Ovary (tissue), 9 donors: ENCODE data around the gene ADISSP. TPM values are rescaled to one million over a fixed set of nuclear protein-coding genes. Genes with fewer than 3 reads are reported as not detected.

Experiments used
- DNase-seq, 5 donors: peaks; one replicate each; pipeline ENCODE4 v3.0.0-alpha.2; 2019 to 2020
- H3K27ac ChIP-seq, 2 donors: fragments of 200-600 bp; one replicate each; pipeline versions ENCODE4 v1.5.1 to v1.8.0; 2019 to 2022
- H3K27me3 ChIP-seq: fragments of 200-600 bp; one replicate; pipeline ENCODE4 v1.8.0; 2022
- H3K36me3 ChIP-seq: fragments of 200-600 bp; sonication (generic); one replicate; pipeline ENCODE4 v1.5.1; 2019
- H3K4me1 ChIP-seq: one replicate; pipeline ENCODE4 v1.8.1; 2013; ENCODE audit warnings: mild to moderate bottlenecking, moderate library complexity; ENCODE audit not compliant: insufficient read depth
- H3K4me3 ChIP-seq: fragments of 200-600 bp; sonication (generic); one replicate; pipeline ENCODE4 v1.5.1; 2017
- H3K9me3 ChIP-seq, 2 donors: fragments of 200-600 bp in 1 of 2; sonication (generic) in 1 of 2; one replicate each; pipeline versions ENCODE4 v1.5.1 to v1.8.1; 2013 to 2019; ENCODE audit warnings: mild to moderate bottlenecking in 1 of 2, moderate library complexity in 1 of 2
- CTCF ChIP-seq, 3 donors: fragments of 450-650 bp in 2 of 3; fragments of 200-600 bp in 1 of 3; IDR thresholded peaks; one replicate each; pipeline versions ENCODE4 v1.5.1 to v1.8.0; 2016 to 2022; ENCODE audit warnings: antibody characterized with exemption in 3 of 3, mild to moderate bottlenecking in 1 of 3
- EP300 ChIP-seq: sonication (generic); formaldehyde crosslinking; IDR thresholded peaks from one replicate; pipeline ENCODE4 v1.6.1; 2017; ENCODE audit warnings: antibody characterized with exemption
- POLR2A ChIP-seq: fragments of 450-650 bp; IDR thresholded peaks from one replicate; pipeline ENCODE4 v1.6.1; 2017; ENCODE audit warnings: antibody characterized with exemption, mild to moderate bottlenecking, moderate library complexity
- WGBS, 3 donors: extraction: QIAGEN DNeasy Blood & Tissue Kit in 1 of 3; methylation state at CpG; one replicate each; pipeline versions ENCODE4 v1.1.5 to v1.1.7; 2013 to 2017; 5-methylcytosine and 5-hydroxymethylcytosine counted together
- intact Hi-C, 4 donors: fragments of 100-400 bp; cut with DNase I; formaldehyde crosslinking; loops; one replicate each; pipeline versions ENCODE4 v1.11.0 to v1.15.1; 2022 to 2023
- polyA plus RNA-seq, 2 donors: library from polyadenylated mRNA; stranded (reverse); fragments of 200-250 nt in 1 of 2; fragments of 350-450 nt in 1 of 2; fragmentation: Illumina TruSeq in 1 of 2; extraction: RNeasy Lipid Tissue Mini Kit (QIAGEN cat#74804) in 1 of 2; gene quantifications; one replicate each; pipeline ENCODE4 v1.2.3, GENCODE V29; 2013 to 2014
- total RNA-seq, 7 donors: library from RNA; depleted of rRNA in 2 of 7; stranded (reverse); fragments of >200 nt in 2 of 7; fragmentation: NEBNext Ultra II Directional in 3 of 7; extraction: Animal tissue kit (Norgen Biotek cat#: 25700) in 3 of 7; gene quantifications; one replicate each; pipeline versions ENCODE4 v1.1.0 to v1.2.4, GENCODE V29; 2016 to 2023
- donor health status: DM: no; HTN: no; CAD: no; lungs with moderate emphysema.
- donor health status: DM: no; HTN: no; CAD: no.
- donor health status: Bipolar disorder and iron deficiency.
- donor health status: DM: yes; HTN: yes; CAD: no.
- donor health status: DM: no; HTN: no; CAD: no.
- donor health status: DM: yes; HTN: yes; CAD: no.

ADISSP gene
- total and polyA plus RNA-seq, 9 donors: 11.5 to 124 (median 69.1) TPM

GRCh38 chr20:3710011-3710466, 57.5 kb downstream of the ADISSP start:
- TF ChIP-seq CTCF (IDR thresholded peaks at IDR 0.05): no peak
- no peak for TF ChIP-seq EP300
- Histone ChIP-seq H3K4me3 (no peak overlapping the region), H3K27ac (no peak overlapping the region), H3K36me3 (no peaks in the 10 kb centered on the region), H3K4me1 (no peaks in the 10 kb centered on the region), H3K9me3 (no peaks in the 10 kb centered on the region), H3K27me3 (no peaks in the 10 kb centered on the region)
- DNase-seq: no peak
- intact Hi-C loops: loop anchor here (2.0 to 5.0 kb wide), 2 partner anchors 33 kb away; no protein-coding TSS in a partner anchor
- 49 to 76% (median 70%) methylated on average over 5 to 6 of the region's 6 CpGs for WGBS, 3 donors

GRCh38 chr20:3707508-3707899, 60.0 kb downstream of the ADISSP start:
- no peak for DNase-seq
- H3K36me3 ChIP-seq: no peaks in the 10 kb centered on the region
- H3K4me1 ChIP-seq: no peaks in the 10 kb centered on the region
- WGBS, 3 donors: 87 to 96% (median 91%) methylated on average over 3 of the region's 3 CpGs
- no peaks in the 10 kb centered on the region for H3K27me3 ChIP-seq
- H3K4me3 ChIP-seq: no peak overlapping the region
- intact Hi-C loops: no loop called here
- H3K9me3 ChIP-seq: no peaks in the 10 kb centered on the region
- H3K27ac ChIP-seq: no peak overlapping the region
- TF ChIP-seq POLR2A (no peak), CTCF (IDR thresholded peaks at IDR 0.05) (no peak), EP300 (no peak)

- no peak for TF ChIP-seq CTCF (IDR thresholded peaks at IDR 0.05)
- no peak for TF ChIP-seq EP300
- no peak for TF ChIP-seq POLR2A
- 76 to 82% (median 79%) methylated on average over 10 of the region's 10 CpGs for WGBS, 3 donors
- H3K27me3 ChIP-seq: no peaks in the 10 kb centered on the region
- DNase-seq: no peak
- no peak overlapping the region for H3K4me3 ChIP-seq
- H3K27ac ChIP-seq: no peak overlapping the region
- intact Hi-C loops: no loop called here
- H3K36me3 ChIP-seq: no peaks in the 10 kb centered on the region
- H3K9me3 ChIP-seq: no peaks in the 10 kb centered on the region
- H3K4me1 ChIP-seq: no peaks in the 10 kb centered on the region
Observed at GRCh38 chr20:3706774-3707507, 60.6 kb downstream of the ADISSP start.

- no peaks in the 10 kb centered on the region for H3K4me1 ChIP-seq
- no peak for DNase-seq
- 92 to 94% (median 93%) methylated on average over 31 of the region's 31 CpGs for WGBS, 3 donors
- no peaks in the 10 kb centered on the region for H3K36me3 ChIP-seq
- no peak for TF ChIP-seq CTCF (IDR thresholded peaks at IDR 0.05)
- TF ChIP-seq POLR2A: no peak
- no peaks in the 10 kb centered on the region for H3K27me3 ChIP-seq
- no peak overlapping the region for H3K27ac ChIP-seq
- no peak overlapping the region for H3K4me3 ChIP-seq
- intact Hi-C loops: no loop called here
- no peaks in the 10 kb centered on the region for H3K9me3 ChIP-seq
Observed at GRCh38 chr20:3705970-3706739, 61.4 kb downstream of the ADISSP start.
